B cell (primary cell): Measurements from ENCODE around the gene PLEKHS1. TPM values are rescaled to one million over a fixed set of nuclear protein-coding genes. Genes with fewer than 3 reads are reported as not detected.

Source experiments
- ATAC-seq: fragments of 200-7000 bp; cut with Tn5 transposase; one replicate; pipeline ENCODE4 v1.10.0; 2021; ENCODE audit warnings: low read depth, mild to moderate bottlenecking, moderate number of reproducible peaks, moderate library complexity
- CTCF ChIA-PET: fragments of 350-600 bp; sonication (Branson Sonifier 250); formaldehyde crosslinking; loops from one replicate; lab custom pipeline; 2021; ENCODE audit warnings: antibody characterized with exemption, inconsistent platforms; lab: Charles Lee
- POLR2A ChIA-PET: fragments of 350-600 bp; sonication (Branson Sonifier 250); formaldehyde crosslinking; loops from one replicate; lab custom pipeline; 2021; ENCODE audit warnings: antibody characterized with exemption; lab: Charles Lee
- DNase-seq: peaks from one replicate; pipeline ENCODE4 v3.0.0; 2013
- H2AFZ ChIP-seq: 2 replicates; pipeline ENCODE4 v1.6.1; 2012; ENCODE audit warnings: mild to moderate bottlenecking, low read depth, low read length; ENCODE audit not compliant: insufficient read depth, poor library complexity, severe bottlenecking
- H3K27ac ChIP-seq, 2 donors: 1 replicate in 1 of 2; 2 replicates in 1 of 2; pipeline ENCODE4 v1.5.1; 2012 to 2013; ENCODE audit warnings: low read length in 2 of 2, mild to moderate bottlenecking in 2 of 2, moderate library complexity in 1 of 2
- H3K27me3 ChIP-seq, 4 experiments: fragments of 200-600 bp in 1 of 4; sonication (generic) in 1 of 4; replicated peaks in 1 of 4; 1 replicate in 2 of 4; 2 replicates in 2 of 4; pipeline versions ENCODE4 v1.6.1 to v1.7.0; 2013 to 2016; ENCODE audit warnings: low read length in 3 of 4, mild to moderate bottlenecking in 2 of 4, mixed read lengths in 1 of 4, moderate library complexity in 1 of 4; ENCODE audit not compliant: insufficient read depth in 4 of 4, control insufficient read depth in 3 of 4; ENCODE audit errors: control extremely low read depth in 1 of 4
- H3K36me3 ChIP-seq, 2 experiments: replicated peaks in 1 of 2; 1 replicate in 1 of 2; 2 replicates in 1 of 2; pipeline versions ENCODE4 v1.6.1 to v1.7.1; 2013; ENCODE audit warnings: low read length in 1 of 2; ENCODE audit not compliant: insufficient read depth in 2 of 2, control insufficient read depth in 1 of 2; ENCODE audit errors: control extremely low read depth in 1 of 2, extremely low read depth in 1 of 2
- H3K4me1 ChIP-seq, 2 donors: fragments of 200-600 bp in 1 of 2; sonication (generic) in 1 of 2; 1 replicate in 1 of 2; 2 replicates in 1 of 2; pipeline versions ENCODE4 v1.5.1 to v1.6.1; 2013 to 2017; ENCODE audit warnings: low read length in 2 of 2; ENCODE audit not compliant: control insufficient read depth in 2 of 2, insufficient read depth in 2 of 2
- H3K4me2 ChIP-seq: replicated peaks from 2 replicates; pipeline ENCODE3; 2012; ENCODE audit warnings: mild to moderate bottlenecking, low read depth, low read length; ENCODE audit not compliant: poor library complexity, severe bottlenecking
- H3K4me3 ChIP-seq, 5 experiments: fragments of 200-600 bp in 1 of 5; sonication (generic) in 1 of 5; 1 replicate in 3 of 5; 2 replicates in 2 of 5; pipeline versions ENCODE4 v1.5.1 to v1.7.0; 2011 to 2016; ENCODE audit warnings: low read length in 4 of 5, mild to moderate bottlenecking in 4 of 5, low read depth in 2 of 5, control low read depth in 1 of 5, moderate library complexity in 1 of 5; ENCODE audit not compliant: insufficient read depth in 1 of 5; ENCODE audit errors: control extremely low read depth in 1 of 5, extremely low read depth in 1 of 5
- H3K79me2 ChIP-seq: fragments of 200-600 bp; sonication (generic); one replicate; pipeline ENCODE4 v1.6.0; 2016; ENCODE audit warnings: low read length; ENCODE audit not compliant: control insufficient read depth, insufficient read depth
- H3K9ac ChIP-seq: fragments of 200-600 bp; sonication (generic); 2 replicates; pipeline ENCODE4 v1.6.1; 2017; ENCODE audit warnings: mild to moderate bottlenecking, low read length, moderate library complexity
- H3K9me3 ChIP-seq, 3 donors: one replicate each; pipeline versions ENCODE4 v1.6.1 to v1.7.1; 2013; ENCODE audit warnings: low read length in 2 of 3; ENCODE audit not compliant: control insufficient read depth in 2 of 3, insufficient read depth in 1 of 3; ENCODE audit errors: control extremely low read depth in 1 of 3
- H4K20me1 ChIP-seq: 2 replicates; pipeline ENCODE4 v1.6.0; 2012; ENCODE audit warnings: mild to moderate bottlenecking, low read length; ENCODE audit not compliant: insufficient read depth, control insufficient read depth, poor library complexity, severe bottlenecking
- H3K27ac Mint-ChIP-seq: one replicate; pipeline ENCODE4 v1.8.0; 2021; ENCODE audit warnings: mixed read lengths
- H3K27me3 Mint-ChIP-seq: one replicate; pipeline ENCODE4 v1.8.0; 2021; ENCODE audit warnings: mixed read lengths
- H3K4me1 Mint-ChIP-seq: one replicate; pipeline ENCODE4 v1.8.0; 2021; ENCODE audit warnings: mixed read lengths
- H3K4me3 Mint-ChIP-seq: one replicate; pipeline ENCODE4 v1.8.0; 2021; ENCODE audit warnings: mixed read lengths
- H3K9me3 Mint-ChIP-seq: one replicate; pipeline ENCODE4 v1.8.0; 2022; ENCODE audit warnings: mixed read lengths; ENCODE audit not compliant: insufficient read depth
- CTCF ChIP-seq: fragments of 200-600 bp; IDR thresholded peaks from one replicate; pipeline ENCODE4 v1.8.0; 2022; ENCODE audit warnings: antibody characterized with exemption, mild to moderate bottlenecking
- EZH2 ChIP-seq: IDR thresholded peaks from 2 replicates; pipeline ENCODE4 v1.6.1; 2012; ENCODE audit warnings: borderline replicate concordance, low read depth, mild to moderate bottlenecking, moderate library complexity, low read length; ENCODE audit not compliant: insufficient read depth, poor library complexity, severe bottlenecking
- WGBS: methylation state at CpG from one replicate; pipeline ENCODE4 v1.1.5; 2013; ENCODE audit warnings: missing lambda C conversion rate; ENCODE audit not compliant: insufficient coverage; 5-methylcytosine and 5-hydroxymethylcytosine counted together
- intact Hi-C: fragments of 100-400 bp; cut with micrococcal nuclease; formaldehyde crosslinking; loops from one replicate; pipeline ENCODE4 v1.10.0; 2022
- polyA plus RNA-seq: library from polyadenylated mRNA; depleted of rRNA; stranded (reverse); fragments of >200 nt; gene quantifications from 2 replicates; pipeline ENCODE4 v1.2.3, GENCODE V29; 2012
- total RNA-seq, 2 donors: library from RNA; stranded (reverse); fragments of 120-200 nt in 1 of 2; gene quantifications; 1 replicate in 1 of 2; 2 replicates in 1 of 2; pipeline versions ENCODE4 v1.2.3 to v1.2.4, GENCODE V29; 2013 to 2022

PLEKHS1 gene
- total and polyA plus RNA-seq, 2 donors (not counting 1 experiment from before 2014, with no cell fraction given): 0.09 TPM; not detected in 1

GRCh38 chr10:113754125-113754524 is 2.6 kb downstream of the PLEKHS1 start:
- ChIA-PET POLR2A (no interaction called here), CTCF (no interaction called here)
- Histone ChIP-seq H3K4me3 (no peak overlapping the region), H3K79me2 (no peaks in the 10 kb centered on the region), H4K20me1 (no peaks in the 10 kb centered on the region), H3K9ac (no peak overlapping the region), H2AFZ (no peak overlapping the region), H3K4me2 (no peak overlapping the region), H3K36me3 (no peaks in the 10 kb centered on the region), H3K4me1 (no peaks in the 10 kb centered on the region), H3K9me3 (no peaks in the 10 kb centered on the region), H3K27me3 (no peaks in the 10 kb centered on the region), H3K27ac (no peak overlapping the region)
- H3K27me3 Mint-ChIP-seq: peaks cover 25% of the 10 kb centered on the region
- no peak overlapping the region for H3K27ac Mint-ChIP-seq
- no peak for DNase-seq
- no peaks in the 10 kb centered on the region for H3K9me3 Mint-ChIP-seq
- H3K4me3 Mint-ChIP-seq: no peak overlapping the region
- 86% methylated on average over 2 of the region's 3 CpGs for WGBS
- intact Hi-C loops: no loop called here
- TF ChIP-seq EZH2 (no peak), CTCF (no peak)
- ATAC-seq: no peak
- no peaks in the 10 kb centered on the region for H3K4me1 Mint-ChIP-seq

- Histone ChIP-seq H3K36me3 (no peaks in the 10 kb centered on the region), H3K4me1 (no peaks in the 10 kb centered on the region), H3K27me3 (no peaks in the 10 kb centered on the region), H2AFZ (no peak overlapping the region), H3K27ac (no peak overlapping the region), H3K9me3 (no peaks in the 10 kb centered on the region), H3K9ac (no peak overlapping the region), H3K4me2 (no peak overlapping the region), H4K20me1 (no peaks in the 10 kb centered on the region), H3K79me2 (no peaks in the 10 kb centered on the region), H3K4me3 (no peak overlapping the region)
- ChIA-PET POLR2A (no interaction called here), CTCF (no interaction called here)
- Mint-ChIP-seq H3K4me1 (no peaks in the 10 kb centered on the region), H3K27me3 (peaks cover 23% of the 10 kb centered on the region), H3K4me3 (no peak overlapping the region), H3K9me3 (no peaks in the 10 kb centered on the region), H3K27ac (no peak overlapping the region)
- ATAC-seq (no peak), DNase-seq (no peak)
- 96% methylated on average over 5 of the region's 9 CpGs for WGBS
- no peak for TF ChIP-seq EZH2
- TF ChIP-seq CTCF: no peak
- intact Hi-C loops: no loop called here
These were observed 3.3 kb downstream of the PLEKHS1 start for GRCh38 chr10:113754768-113755167.
